Spleen (tissue), 7 donors: ENCODE measurements around the gene SSR1.

Source experiments
- CTCF ChIP-seq, 11 experiments: fragments of 200-600 bp in 7 of 11; fragments of 450-650 bp in 4 of 11; sonication (generic) in 4 of 11; IDR thresholded peaks in 8 of 11; conservative IDR thresholded peaks in 3 of 11; 1 replicate in 7 of 11; 2 replicates in 4 of 11; pipeline versions ENCODE4 v1.4.0 to v1.8.0; 2016 to 2021; ENCODE audit warnings: antibody characterized with exemption in 11 of 11, inconsistent platforms in 4 of 11, mild to moderate bottlenecking in 1 of 11
- POLR2AphosphoS5 ChIP-seq, 3 donors: sonication (generic); formaldehyde crosslinking; IDR thresholded peaks; one replicate each; pipeline ENCODE4 v1.5.1; 2017; ENCODE audit warnings: antibody characterized with exemption in 3 of 3
- donor health status: DM: no; HTN: no; CAD: no; lungs with moderate emphysema.
- donor health status: DM: no; HTN: no; CAD: no.
- donor health status: DM: no; HTN: no; CAD: no.

- TF ChIP-seq CTCF (IDR thresholded peaks at IDR 0.05 in 8 of 11, conservative IDR thresholded peaks at IDR 0.05 in 3 of 11) (no peak), POLR2AphosphoS5 (IDR thresholded peaks at IDR 0.05) (no peak)
Observed at GRCh38 chr6:7255918-7256317, 57.1 kb downstream of the SSR1 start.
